NCI-H226 (cell line): ENCODE results near the gene NMRK1.

Source experiments
- DNase-seq: peaks from one replicate; pipeline ENCODE4 v3.0.0-alpha.2; 2015

Gene NMRK1

GRCh38 chr9:75101004-75101588 lies 13.1 kb upstream of the NMRK1 start:
- DNase-seq = no peak

- no peak for DNase-seq
Observed at GRCh38 chr9:75096796-75097195, 8.8 kb upstream of the NMRK1 start.

GRCh38 chr9:75092766-75093165 lies 4.8 kb upstream of the NMRK1 start:
- DNase-seq = no peak

- no peak for DNase-seq
Observed at GRCh38 chr9:75090579-75090978, 2.6 kb upstream of the NMRK1 start.

- DNase-seq = no peak
Observed at GRCh38 chr9:75089373-75089766, 1.4 kb upstream of the NMRK1 start.

- DNase-seq = no peak
Observed at GRCh38 chr9:75088646-75089372, 854 bp upstream of the NMRK1 start.

GRCh38 chr9:75087289-75087823 lies 599 bp downstream of the NMRK1 start:
- peak; percentile 28 for DNase-seq

GRCh38 chr9:75086541-75087288 lies 1.2 kb downstream of the NMRK1 start:
- no peak for DNase-seq

GRCh38 chr9:75085640-75086039 lies 2.3 kb downstream of the NMRK1 start:
- DNase-seq = no peak

GRCh38 chr9:75084081-75084672 lies 3.8 kb downstream of the NMRK1 start:
- no peak for DNase-seq

GRCh38 chr9:75083188-75083970 lies 4.6 kb downstream of the NMRK1 start:
- no peak for DNase-seq

- DNase-seq = no peak
Observed at GRCh38 chr9:75081632-75082031, 6.3 kb downstream of the NMRK1 start.

GRCh38 chr9:75072895-75073294 lies 15.1 kb downstream of the NMRK1 start:
- DNase-seq = no peak

GRCh38 chr9:75071530-75072122 lies 16.3 kb downstream of the NMRK1 start:
- no peak for DNase-seq

GRCh38 chr9:75069171-75069570 lies 18.8 kb downstream of the NMRK1 start:
- DNase-seq = no peak

- DNase-seq = no peak
Observed at GRCh38 chr9:75067894-75068293, 20.1 kb downstream of the NMRK1 start.

GRCh38 chr9:75065510-75065909 lies 22.4 kb downstream of the NMRK1 start:
- no peak for DNase-seq

- peak; percentile 31 for DNase-seq
Observed at GRCh38 chr9:75064307-75065025, 23.5 kb downstream of the NMRK1 start.

GRCh38 chr9:75063556-75064305 lies 24.2 kb downstream of the NMRK1 start:
- DNase-seq = no peak

- DNase-seq = no peak
Observed at GRCh38 chr9:75061169-75061568, 26.8 kb downstream of the NMRK1 start.
